Osteoblast (primary cell): ENCODE results near the gene FECH. TPM values are rescaled to one million over a fixed set of nuclear protein-coding genes. Genes with fewer than 3 reads are reported as not detected.

ENCODE experiments used
- DNase-seq: peaks from one replicate; pipeline ENCODE4 v3.0.0; 2011; ENCODE audit warnings: low spot score, mixed read lengths; ENCODE audit not compliant: insufficient read length; ENCODE audit errors: missing footprints
- H2AFZ ChIP-seq: 2 replicates; pipeline ENCODE4 v1.6.0; 2011; ENCODE audit warnings: mild to moderate bottlenecking, low read length
- H3K27ac ChIP-seq: 2 replicates; pipeline ENCODE4 v1.5.1; 2011; ENCODE audit warnings: mild to moderate bottlenecking, low read depth, low read length, moderate library complexity
- H3K27me3 ChIP-seq: 2 replicates; pipeline ENCODE4 v1.6.0; 2012; ENCODE audit warnings: mild to moderate bottlenecking, control low read depth, inconsistent platforms, low read length, moderate library complexity; ENCODE audit not compliant: insufficient read depth
- H3K36me3 ChIP-seq: 2 replicates; pipeline ENCODE4 v1.5.1; 2011; ENCODE audit warnings: mild to moderate bottlenecking, low read length, control low read depth, moderate library complexity; ENCODE audit not compliant: insufficient read depth
- H3K4me1 ChIP-seq: 2 replicates; pipeline ENCODE4 v1.5.1; 2011; ENCODE audit warnings: mild to moderate bottlenecking, low read length, control low read depth, moderate library complexity; ENCODE audit not compliant: insufficient read depth
- H3K4me2 ChIP-seq: 2 replicates; pipeline ENCODE4 v1.6.0; 2011; ENCODE audit warnings: mild to moderate bottlenecking, low read length; ENCODE audit not compliant: insufficient read depth
- H3K4me3 ChIP-seq: fragments of 200-600 bp; sonication (generic); 3 replicates; pipeline ENCODE4 v1.5.1; 2012; ENCODE audit warnings: mild to moderate bottlenecking, low read length, inconsistent platforms; ENCODE audit not compliant: insufficient read depth
- H3K79me2 ChIP-seq: 2 replicates; pipeline ENCODE4 v1.6.0; 2012; ENCODE audit warnings: mild to moderate bottlenecking, low read length, control low read depth, inconsistent platforms; ENCODE audit not compliant: insufficient read depth
- H3K9me3 ChIP-seq: 2 replicates; pipeline ENCODE4 v1.5.1; 2011; ENCODE audit warnings: low read depth, low read length, control low read depth
- H4K20me1 ChIP-seq: 2 replicates; pipeline ENCODE4 v1.6.0; 2012; ENCODE audit warnings: mild to moderate bottlenecking, low read length, control low read depth; ENCODE audit not compliant: insufficient read depth
- total RNA-seq: library from RNA; depleted of rRNA; stranded (reverse); fragments of >200 nt; gene quantifications from 2 replicates; pipeline ENCODE4 v1.2.3, GENCODE V29; 2012
- TF ChIP-seq, protein P1 (sequence below): IDR thresholded peaks from 2 replicates; pipeline ENCODE4 v1.5.1; 2011; ENCODE audit warnings: mild to moderate bottlenecking, low read depth, low read length, moderate library complexity; ENCODE audit errors: extremely low read depth

The FECH gene
- total RNA-seq, 1 donor = 32.2 TPM

DNA sequence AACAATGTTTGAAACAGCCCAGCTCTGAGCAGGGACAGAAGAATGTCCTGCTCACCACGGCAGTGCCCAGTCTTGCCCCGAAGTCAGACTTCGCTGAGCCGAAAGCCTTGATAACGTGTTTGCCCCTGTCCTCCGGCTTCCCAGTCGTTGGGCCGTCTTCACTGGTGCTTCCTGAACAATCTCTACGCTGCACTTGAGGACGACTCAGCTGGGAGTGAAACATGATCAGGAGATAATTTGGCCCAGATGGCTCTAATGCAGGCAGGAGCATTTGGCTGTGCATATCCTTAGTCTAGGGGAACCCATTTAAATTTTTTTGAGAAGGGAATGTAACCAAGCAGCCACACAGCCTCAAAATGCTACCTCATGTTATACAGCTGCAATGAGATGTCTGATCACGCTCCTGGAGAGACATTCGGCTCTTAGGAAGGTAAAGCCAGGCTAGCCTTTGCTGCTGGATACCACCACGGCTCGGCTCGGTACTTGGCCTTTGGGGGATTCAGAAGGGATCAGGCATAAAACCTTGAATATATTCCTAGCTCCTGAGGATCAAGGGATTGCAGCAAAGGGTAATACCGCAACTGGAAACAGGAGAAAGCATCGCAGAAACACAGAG, 43.6 kb downstream of the FECH start:
- H3K4me2 ChIP-seq = peak overlapping the region; percentile 48
- H3K36me3 ChIP-seq = no peaks in the 10 kb centered on the region
- no peaks in the 10 kb centered on the region for H3K27me3 ChIP-seq
- H2AFZ ChIP-seq = peak overlapping the region; percentile 86
- no peaks in the 10 kb centered on the region for H3K79me2 ChIP-seq
- H4K20me1 ChIP-seq = no peaks in the 10 kb centered on the region
- peak overlapping the region; percentile 72 for H3K27ac ChIP-seq
- no peak overlapping the region for H3K4me3 ChIP-seq
- DNase-seq = peak; percentile 57
- TF ChIP-seq, protein P1, sequence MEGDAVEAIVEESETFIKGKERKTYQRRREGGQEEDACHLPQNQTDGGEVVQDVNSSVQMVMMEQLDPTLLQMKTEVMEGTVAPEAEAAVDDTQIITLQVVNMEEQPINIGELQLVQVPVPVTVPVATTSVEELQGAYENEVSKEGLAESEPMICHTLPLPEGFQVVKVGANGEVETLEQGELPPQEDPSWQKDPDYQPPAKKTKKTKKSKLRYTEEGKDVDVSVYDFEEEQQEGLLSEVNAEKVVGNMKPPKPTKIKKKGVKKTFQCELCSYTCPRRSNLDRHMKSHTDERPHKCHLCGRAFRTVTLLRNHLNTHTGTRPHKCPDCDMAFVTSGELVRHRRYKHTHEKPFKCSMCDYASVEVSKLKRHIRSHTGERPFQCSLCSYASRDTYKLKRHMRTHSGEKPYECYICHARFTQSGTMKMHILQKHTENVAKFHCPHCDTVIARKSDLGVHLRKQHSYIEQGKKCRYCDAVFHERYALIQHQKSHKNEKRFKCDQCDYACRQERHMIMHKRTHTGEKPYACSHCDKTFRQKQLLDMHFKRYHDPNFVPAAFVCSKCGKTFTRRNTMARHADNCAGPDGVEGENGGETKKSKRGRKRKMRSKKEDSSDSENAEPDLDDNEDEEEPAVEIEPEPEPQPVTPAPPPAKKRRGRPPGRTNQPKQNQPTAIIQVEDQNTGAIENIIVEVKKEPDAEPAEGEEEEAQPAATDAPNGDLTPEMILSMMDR = no peak
- no peaks in the 10 kb centered on the region for H3K9me3 ChIP-seq
- peaks cover 19% of the 10 kb centered on the region for H3K4me1 ChIP-seq

DNA sequence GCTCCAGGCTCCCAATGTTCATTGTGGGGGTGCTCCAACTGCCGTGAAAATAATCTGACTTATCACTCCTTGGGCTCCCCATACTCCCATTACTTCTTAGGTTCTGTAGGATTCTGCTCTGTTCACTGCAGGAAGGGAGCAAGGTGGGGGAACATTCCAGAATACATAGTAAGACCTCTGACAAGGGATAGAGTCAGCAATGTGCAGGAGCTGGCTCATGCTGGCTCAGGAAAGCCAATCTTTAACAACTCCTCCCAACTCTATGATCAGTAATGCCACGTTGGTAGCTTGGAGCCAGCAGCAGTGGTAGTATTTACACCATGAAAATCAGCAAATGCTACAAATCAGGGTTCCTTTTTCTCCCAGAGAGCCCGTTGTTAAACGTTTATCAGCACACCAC, 44.4 kb downstream of the FECH start:
- TF ChIP-seq, protein P1 = no peak
- peak overlapping the region; percentile 48 for H3K4me2 ChIP-seq
- no peaks in the 10 kb centered on the region for H3K36me3 ChIP-seq
- no peaks in the 10 kb centered on the region for H3K79me2 ChIP-seq
- no peaks in the 10 kb centered on the region for H3K9me3 ChIP-seq
- no peaks in the 10 kb centered on the region for H3K27me3 ChIP-seq
- no peaks in the 10 kb centered on the region for H4K20me1 ChIP-seq
- DNase-seq = peak; percentile 43
- H3K4me1 ChIP-seq = peaks cover 19% of the 10 kb centered on the region
- peak overlapping the region; percentile 72 for H3K27ac ChIP-seq
- H3K4me3 ChIP-seq = no peak overlapping the region
- peak overlapping the region; percentile 86 for H2AFZ ChIP-seq

DNA sequence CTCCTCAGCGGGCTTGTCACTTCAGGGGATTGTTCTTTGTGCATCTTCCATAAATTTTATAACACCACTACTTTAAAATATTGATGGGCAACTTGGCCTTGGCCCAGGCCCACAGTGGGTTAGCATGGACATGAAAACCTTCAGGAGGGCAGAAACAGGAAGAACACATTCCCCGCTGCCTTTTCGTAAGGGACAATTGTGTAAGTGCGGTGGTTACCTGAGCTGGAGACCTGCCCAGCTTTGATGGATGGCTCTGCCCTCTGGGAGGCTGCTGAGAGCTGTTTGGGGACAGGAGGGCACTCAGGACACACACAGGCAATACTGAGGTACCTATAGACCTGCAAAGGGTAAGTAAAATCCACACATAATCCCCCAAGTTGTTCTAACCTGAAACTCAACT, 46.8 kb downstream of the FECH start:
- Histone ChIP-seq H3K4me1 (peaks cover 19% of the 10 kb centered on the region), H3K36me3 (no peaks in the 10 kb centered on the region), H3K27me3 (no peaks in the 10 kb centered on the region), H3K4me2 (no peak overlapping the region), H3K4me3 (no peak overlapping the region), H4K20me1 (no peaks in the 10 kb centered on the region), H2AFZ (no peak overlapping the region), H3K27ac (no peak overlapping the region), H3K9me3 (no peaks in the 10 kb centered on the region), H3K79me2 (no peaks in the 10 kb centered on the region)
- TF ChIP-seq, protein P1 = no peak
- DNase-seq = no peak

DNA sequence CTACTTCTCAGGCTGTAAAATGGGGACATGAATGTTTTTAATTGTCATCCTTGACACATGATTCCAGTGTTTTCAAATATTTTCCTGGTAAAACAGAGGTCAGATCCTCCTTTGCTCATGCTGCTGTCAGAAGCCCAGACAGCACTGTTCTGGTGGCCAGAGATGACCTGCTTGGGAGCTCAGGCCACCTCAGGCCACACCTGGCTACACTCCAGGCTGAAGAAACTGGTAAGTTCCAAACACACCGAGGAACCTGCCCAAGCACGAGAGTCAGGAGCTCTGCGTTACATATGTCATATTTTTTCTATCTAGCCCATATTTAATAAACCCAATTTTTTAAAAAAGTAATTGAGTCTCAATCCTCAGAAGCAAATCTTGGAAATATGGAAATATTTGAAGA, 47.9 kb downstream of the FECH start:
- TF ChIP-seq, protein P1 = no peak
- Histone ChIP-seq H3K79me2 (no peaks in the 10 kb centered on the region), H3K4me3 (no peak overlapping the region), H3K9me3 (no peaks in the 10 kb centered on the region), H2AFZ (no peak overlapping the region), H3K36me3 (no peaks in the 10 kb centered on the region), H3K27me3 (no peaks in the 10 kb centered on the region), H3K4me1 (peaks cover 21% of the 10 kb centered on the region), H3K4me2 (no peak overlapping the region), H3K27ac (no peak overlapping the region), H4K20me1 (no peaks in the 10 kb centered on the region)
- DNase-seq = no peak
